DMS53 treated with DMSO at 0.1 percent for 48 hours (cell line): ENCODE data around the gene GCSAM.

ENCODE experiments used
- DNase-seq: peaks from one replicate; lab custom pipeline; 2025; ENCODE audit not compliant: unreplicated experiment; lab: John Stamatoyannopoulos, UW

Gene GCSAM

GRCh38 chr3:112109322-112109721, 23.7 kb downstream of the GCSAM start:
- peak; percentile 55 for DNase-seq

- no peak for DNase-seq
Observed at GRCh38 chr3:112104774-112105173, 28.3 kb downstream of the GCSAM start.

GRCh38 chr3:112101916-112102315, 31.1 kb downstream of the GCSAM start:
- no peak for DNase-seq

GRCh38 chr3:112097378-112097777, 35.7 kb downstream of the GCSAM start:
- DNase-seq, result peak; percentile 93

GRCh38 chr3:112096176-112096575, 36.9 kb downstream of the GCSAM start:
- DNase-seq, result no peak

- DNase-seq, result no peak
Observed at GRCh38 chr3:112095731-112096130, 37.3 kb downstream of the GCSAM start.

GRCh38 chr3:112093180-112093522, 39.9 kb downstream of the GCSAM start:
- no peak for DNase-seq

GRCh38 chr3:112092496-112093179, 40.4 kb downstream of the GCSAM start:
- peak; percentile 71 for DNase-seq

- DNase-seq, result peak; percentile 83
Observed at GRCh38 chr3:112090887-112091586, 42.0 kb downstream of the GCSAM start.

- DNase-seq, result peak; percentile 55
Observed at GRCh38 chr3:112089956-112090886, 42.8 kb downstream of the GCSAM start.

- DNase-seq, result no peak
Observed at GRCh38 chr3:112088944-112089343, 44.1 kb downstream of the GCSAM start.

GRCh38 chr3:112087746-112088145, 45.3 kb downstream of the GCSAM start:
- DNase-seq, result no peak

GRCh38 chr3:112086875-112087524, 46.0 kb downstream of the GCSAM start:
- no peak for DNase-seq

- DNase-seq, result peak; percentile 66
Observed at GRCh38 chr3:112086076-112086854, 46.8 kb downstream of the GCSAM start, which contains the start of gene C3orf52. TSS of gene C3orf52 (plus strand) at chr3:112086389. CDS start at chr3:112086408, 19 bp downstream.

- DNase-seq, result no peak
Observed at GRCh38 chr3:112085735-112086075, 47.3 kb downstream of the GCSAM start.

GRCh38 chr3:112084980-112085705, 47.9 kb downstream of the GCSAM start:
- DNase-seq, result peak; percentile 45

- no peak for DNase-seq
Observed at GRCh38 chr3:112083239-112083638, 49.8 kb downstream of the GCSAM start.

GRCh38 chr3:112078125-112079083, 54.6 kb downstream of the GCSAM start:
- DNase-seq, result no peak
